Measurements from ENCODE around the gene SOWAHC.
"Not testable (repeated sequence)": the region's sequence is repeated elsewhere in the genome, so short reads cannot be mapped to it uniquely, and the experiment has no call there.

Gene SOWAHC

DNA sequence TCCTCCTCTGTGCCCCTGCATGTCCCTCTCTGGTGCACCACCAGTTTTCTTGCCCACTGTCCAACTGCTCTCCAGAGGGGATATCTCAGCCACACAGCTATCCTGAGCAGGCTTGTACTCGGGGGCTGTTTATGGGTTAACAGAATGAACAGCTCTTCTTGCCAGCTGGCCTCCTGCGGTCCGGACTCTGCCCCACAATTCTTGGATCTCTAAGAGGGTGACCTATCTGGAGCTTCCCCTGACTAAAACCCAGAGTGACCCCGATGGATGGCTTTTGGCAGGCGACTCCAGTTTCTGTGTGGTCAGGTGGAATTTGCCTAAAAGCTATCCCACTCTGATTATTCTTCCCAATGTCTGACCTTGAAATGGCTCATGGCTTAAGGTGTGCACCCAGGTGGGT is 9.1 kb downstream of the SOWAHC start:
- H4K8ac ChIP-seq (ENCODE audit: low read depth, low read length): no peak overlapping the region
- no peak overlapping the region for H3K23ac ChIP-seq (ENCODE audit: low read length)
- H2BK15ac ChIP-seq (replicated peaks; ENCODE audit: low read depth): no peak overlapping the region
- no peaks in the 10 kb centered on the region for H3K27me3 ChIP-seq (ENCODE audit: insufficient read depth, low read length, poor library complexity)
- no peaks in the 10 kb centered on the region for H3K79me2 ChIP-seq (ENCODE audit: control insufficient read depth, insufficient read depth, low read length)
- H3K9ac ChIP-seq (ENCODE audit: low read length): no peak overlapping the region
- H3K79me1 ChIP-seq (ENCODE audit: low read length): peaks cover 3% of the 10 kb centered on the region
- no peak for DNase-seq
- no peak overlapping the region for H3K56ac ChIP-seq (ENCODE audit: low read length)
- no peak overlapping the region for H3K18ac ChIP-seq (ENCODE audit: low read length)
- H2BK120ac ChIP-seq (ENCODE audit: low read depth, low read length): no peak overlapping the region
- H2AK5ac ChIP-seq (ENCODE audit: low read length): no peak overlapping the region
- H3K36me3 ChIP-seq (ENCODE audit: control insufficient read depth, insufficient read depth, low read length): no peaks in the 10 kb centered on the region
- no CpG with 5 or more reads among the region's 5 CpGs for WGBS (ENCODE audit: extremely low coverage, insufficient coverage, low lambda C conversion rate)
- no peaks in the 10 kb centered on the region for H3K4me1 ChIP-seq (ENCODE audit: control insufficient read depth, low read depth, low read length)
- no peak overlapping the region for H3K4me3 ChIP-seq (ENCODE audit: low read length)
- H3K4me2 ChIP-seq (ENCODE audit: low read length): no peak overlapping the region
- no peak overlapping the region for H3K4ac ChIP-seq (ENCODE audit: low read depth, low read length)
- H4K5ac ChIP-seq (ENCODE audit: low read length): no peak overlapping the region
- H3K27ac ChIP-seq (ENCODE audit: low read depth, low read length): no peak overlapping the region
- H2BK5ac ChIP-seq (ENCODE audit: low read length): no peak overlapping the region

DNA sequence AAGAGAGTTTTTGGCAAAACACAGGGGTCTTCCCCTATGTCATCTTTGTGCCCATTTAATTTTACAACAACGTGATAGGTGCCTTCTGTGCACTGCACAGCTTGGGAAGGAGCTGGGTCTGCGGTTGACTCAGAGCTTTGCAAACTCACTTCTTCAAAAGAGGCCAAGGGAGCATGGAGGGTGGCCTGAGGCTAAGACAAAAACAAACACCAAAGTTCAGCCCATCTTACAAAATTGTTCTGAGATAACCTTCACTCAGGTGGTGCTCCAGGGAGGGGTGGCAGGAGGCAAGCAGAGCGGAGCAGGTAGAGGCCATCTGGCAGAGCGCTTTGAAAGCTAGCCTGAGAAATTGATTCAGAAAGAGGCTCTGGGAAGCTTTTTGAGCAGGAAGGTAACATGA is 9.8 kb downstream of the SOWAHC start:
- no peak overlapping the region for H3K4me2 ChIP-seq (ENCODE audit: low read length)
- H3K79me2 ChIP-seq (ENCODE audit: control insufficient read depth, insufficient read depth, low read length): no peaks in the 10 kb centered on the region
- H3K18ac ChIP-seq (ENCODE audit: low read length): no peak overlapping the region
- no peak overlapping the region for H3K4me3 ChIP-seq (ENCODE audit: low read length)
- H4K8ac ChIP-seq (ENCODE audit: low read depth, low read length): no peak overlapping the region
- no peaks in the 10 kb centered on the region for H3K4me1 ChIP-seq (ENCODE audit: control insufficient read depth, low read depth, low read length)
- H3K23ac ChIP-seq (ENCODE audit: low read length): no peak overlapping the region
- H2BK15ac ChIP-seq (replicated peaks; ENCODE audit: low read depth): no peak overlapping the region
- no peak overlapping the region for H3K9ac ChIP-seq (ENCODE audit: low read length)
- no peak overlapping the region for H3K4ac ChIP-seq (ENCODE audit: low read depth, low read length)
- H2BK5ac ChIP-seq (ENCODE audit: low read length): no peak overlapping the region
- H3K27me3 ChIP-seq (ENCODE audit: insufficient read depth, low read length, poor library complexity): no peaks in the 10 kb centered on the region
- DNase-seq: no peak
- H3K27ac ChIP-seq (ENCODE audit: low read depth, low read length): no peak overlapping the region
- no peak overlapping the region for H3K56ac ChIP-seq (ENCODE audit: low read length)
- H3K79me1 ChIP-seq (ENCODE audit: low read length): peaks cover 3% of the 10 kb centered on the region
- no peak overlapping the region for H2BK120ac ChIP-seq (ENCODE audit: low read depth, low read length)
- no peaks in the 10 kb centered on the region for H3K36me3 ChIP-seq (ENCODE audit: control insufficient read depth, insufficient read depth, low read length)
- no peak overlapping the region for H2AK5ac ChIP-seq (ENCODE audit: low read length)
- no peak overlapping the region for H4K5ac ChIP-seq (ENCODE audit: low read length)
- no CpG with 5 or more reads among the region's 4 CpGs for WGBS (ENCODE audit: extremely low coverage, insufficient coverage, low lambda C conversion rate)

DNA sequence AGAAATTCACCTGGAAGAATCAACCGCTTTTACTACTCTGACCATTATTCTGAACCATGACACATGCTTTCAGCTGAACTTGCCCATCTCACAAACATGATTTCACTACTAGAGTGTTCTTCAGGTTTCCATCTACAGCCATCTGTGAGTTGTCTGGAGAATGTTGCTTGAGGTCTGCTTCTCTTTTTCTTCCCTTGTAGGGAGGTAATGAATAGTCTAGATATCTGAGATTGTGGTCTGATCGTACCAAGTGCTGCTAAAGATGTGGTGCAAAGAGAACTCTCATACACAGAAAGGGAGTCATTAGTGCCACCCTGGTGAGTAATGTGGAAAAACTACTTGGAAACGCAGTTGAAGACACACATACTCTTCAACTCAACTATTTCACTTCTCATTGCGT is 10.2 kb downstream of the SOWAHC start:
- no peak overlapping the region for H4K5ac ChIP-seq (ENCODE audit: low read length)
- no peak overlapping the region for H2AK5ac ChIP-seq (ENCODE audit: low read length)
- H3K4me2 ChIP-seq (ENCODE audit: low read length): no peak overlapping the region
- H3K27me3 ChIP-seq (ENCODE audit: insufficient read depth, low read length, poor library complexity): no peaks in the 10 kb centered on the region
- H3K4me1 ChIP-seq (ENCODE audit: control insufficient read depth, low read depth, low read length): no peaks in the 10 kb centered on the region
- H3K23ac ChIP-seq (ENCODE audit: low read length): no peak overlapping the region
- no peak overlapping the region for H4K8ac ChIP-seq (ENCODE audit: low read depth, low read length)
- no peak overlapping the region for H3K9ac ChIP-seq (ENCODE audit: low read length)
- H3K18ac ChIP-seq (ENCODE audit: low read length): no peak overlapping the region
- H2BK15ac ChIP-seq (replicated peaks; ENCODE audit: low read depth): no peak overlapping the region
- peaks cover under 1% of the 10 kb centered on the region for H3K79me1 ChIP-seq (ENCODE audit: low read length)
- no peaks in the 10 kb centered on the region for H3K79me2 ChIP-seq (ENCODE audit: control insufficient read depth, insufficient read depth, low read length)
- no peak overlapping the region for H2BK5ac ChIP-seq (ENCODE audit: low read length)
- DNase-seq: no peak
- no peak overlapping the region for H3K4ac ChIP-seq (ENCODE audit: low read depth, low read length)
- H3K4me3 ChIP-seq (ENCODE audit: low read length): no peak overlapping the region
- H3K36me3 ChIP-seq (ENCODE audit: control insufficient read depth, insufficient read depth, low read length): no peaks in the 10 kb centered on the region
- no CpG with 5 or more reads among the region's 4 CpGs for WGBS (ENCODE audit: extremely low coverage, insufficient coverage, low lambda C conversion rate)
- no peak overlapping the region for H2BK120ac ChIP-seq (ENCODE audit: low read depth, low read length)
- no peak overlapping the region for H3K27ac ChIP-seq (ENCODE audit: low read depth, low read length)
- no peak overlapping the region for H3K56ac ChIP-seq (ENCODE audit: low read length)

DNA sequence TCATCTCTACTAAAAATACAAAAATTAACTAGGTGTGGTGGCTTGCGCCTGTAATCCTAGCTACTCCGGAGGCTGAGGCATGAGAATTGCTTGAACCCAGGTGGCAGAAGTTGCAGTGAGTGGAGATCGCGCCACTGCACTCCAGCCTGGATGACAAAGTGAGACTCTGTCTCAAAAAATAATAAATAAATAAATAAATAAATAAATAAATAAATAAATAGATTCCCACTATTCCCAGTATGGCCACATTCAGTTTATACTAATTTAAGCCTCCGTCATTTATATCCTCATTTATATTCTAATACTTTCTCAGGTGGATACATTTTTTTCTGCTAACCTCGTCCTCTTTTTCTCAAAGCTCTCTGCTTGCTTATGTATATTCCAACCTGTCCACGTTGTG is 14.2 kb downstream of the SOWAHC start:
- not testable (repeated sequence) for H3K4ac ChIP-seq (ENCODE audit: low read depth, low read length); H2BK120ac ChIP-seq (ENCODE audit: low read depth, low read length); H3K56ac ChIP-seq (ENCODE audit: low read length); H3K23ac ChIP-seq (ENCODE audit: low read length); H2BK5ac ChIP-seq (ENCODE audit: low read length); H3K9ac ChIP-seq (ENCODE audit: low read length); H4K8ac ChIP-seq (ENCODE audit: low read depth, low read length); H2BK15ac ChIP-seq (replicated peaks; ENCODE audit: low read depth); H3K36me3 ChIP-seq (ENCODE audit: control insufficient read depth, insufficient read depth, low read length); H3K79me1 ChIP-seq (ENCODE audit: low read length); H3K4me3 ChIP-seq (ENCODE audit: low read length); H2AK5ac ChIP-seq (ENCODE audit: low read length); H3K4me2 ChIP-seq (ENCODE audit: low read length); H4K5ac ChIP-seq (ENCODE audit: low read length); H3K4me1 ChIP-seq (ENCODE audit: control insufficient read depth, low read depth, low read length); H3K27me3 ChIP-seq (ENCODE audit: insufficient read depth, low read length, poor library complexity); H3K79me2 ChIP-seq (ENCODE audit: control insufficient read depth, insufficient read depth, low read length); H3K27ac ChIP-seq (ENCODE audit: low read depth, low read length); DNase-seq; H3K18ac ChIP-seq (ENCODE audit: low read length)
- no CpG with 5 or more reads among the region's 7 CpGs for WGBS (ENCODE audit: extremely low coverage, insufficient coverage, low lambda C conversion rate)

DNA sequence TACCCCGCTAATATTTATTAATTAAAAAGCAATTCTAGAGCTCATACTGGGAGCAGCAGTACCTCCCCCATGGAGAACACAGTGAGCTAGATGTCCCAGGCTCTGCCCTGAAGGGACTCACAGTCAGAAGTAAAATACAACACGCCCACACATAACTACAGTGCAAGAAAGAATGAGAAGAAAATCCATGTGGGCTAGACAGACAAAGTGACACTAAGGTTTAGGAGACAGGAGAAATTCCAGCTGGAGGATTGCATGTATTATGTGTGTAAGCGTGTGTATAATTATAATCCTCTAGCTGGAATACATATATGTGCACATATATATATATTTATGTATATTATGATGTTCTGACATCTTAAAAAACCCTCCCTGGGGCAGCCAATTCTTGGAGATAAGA is 15.7 kb downstream of the SOWAHC start:
- Histone ChIP-seq H3K4ac (ENCODE audit: low read depth, low read length) (no peak overlapping the region), H3K23ac (ENCODE audit: low read length) (no peak overlapping the region), H2BK120ac (ENCODE audit: low read depth, low read length) (no peak overlapping the region), H3K9ac (ENCODE audit: low read length) (no peak overlapping the region), H2AK5ac (ENCODE audit: low read length) (no peak overlapping the region), H3K56ac (ENCODE audit: low read length) (no peak overlapping the region), H3K4me2 (ENCODE audit: low read length) (no peak overlapping the region), H2BK5ac (ENCODE audit: low read length) (no peak overlapping the region), H3K4me1 (ENCODE audit: control insufficient read depth, low read depth, low read length) (no peaks in the 10 kb centered on the region), H3K18ac (ENCODE audit: low read length) (no peak overlapping the region), H4K5ac (ENCODE audit: low read length) (no peak overlapping the region), H3K27ac (ENCODE audit: low read depth, low read length) (no peak overlapping the region), H3K79me2 (ENCODE audit: control insufficient read depth, insufficient read depth, low read length) (no peaks in the 10 kb centered on the region), H3K4me3 (ENCODE audit: low read length) (no peak overlapping the region), H3K36me3 (ENCODE audit: control insufficient read depth, insufficient read depth, low read length) (no peaks in the 10 kb centered on the region), H3K79me1 (ENCODE audit: low read length) (no peaks in the 10 kb centered on the region), H2BK15ac (replicated peaks; ENCODE audit: low read depth) (no peak overlapping the region), H3K27me3 (ENCODE audit: insufficient read depth, low read length, poor library complexity) (no peaks in the 10 kb centered on the region), H4K8ac (ENCODE audit: low read depth, low read length) (no peak overlapping the region)
- no peak for DNase-seq
- no CpG with 5 or more reads among the region's 3 CpGs for WGBS (ENCODE audit: extremely low coverage, insufficient coverage, low lambda C conversion rate)

All from mesendoderm (in vitro differentiated cells).